WTC11 (cell line): Measurements from ENCODE around the gene ARMC8. TPM values are rescaled to one million over a fixed set of nuclear protein-coding genes. Genes with fewer than 3 reads are reported as not detected.

Experiments
- ATAC-seq: fragments of 200-7000 bp; cut with Tn5 transposase; 2 replicates; pipeline ENCODE4 v1.10.0; 2021; ENCODE audit warnings: mild to moderate bottlenecking, moderate library complexity
- CTCF ChIA-PET: fragments of 300-600 bp; sonication (Branson Sonifier 250); formaldehyde crosslinking; loops from one replicate; lab custom pipeline; 2021; ENCODE audit warnings: antibody characterized with exemption; lab: Charles Lee
- POLR2A ChIA-PET: fragments of 350-600 bp; sonication (Branson Sonifier 250); formaldehyde crosslinking; loops from one replicate; lab custom pipeline; 2021; ENCODE audit warnings: antibody characterized with exemption; lab: Charles Lee
- DNase-seq: peaks from one replicate; pipeline ENCODE4 v3.0.0; 2021; ENCODE audit warnings: low spot score
- H3K27ac Mint-ChIP-seq: 2 replicates; pipeline ENCODE4 v1.8.0; 2021; ENCODE audit warnings: mixed read lengths
- H3K27me3 Mint-ChIP-seq: 2 replicates; pipeline ENCODE4 v1.8.0; 2021; ENCODE audit warnings: low read depth, mild to moderate bottlenecking, moderate library complexity, mixed read lengths
- H3K36me3 Mint-ChIP-seq: 2 replicates; pipeline ENCODE4 v1.8.0; 2021; ENCODE audit warnings: mixed read lengths
- H3K4me1 Mint-ChIP-seq: 2 replicates; pipeline ENCODE4 v1.8.0; 2022; ENCODE audit warnings: mixed read lengths
- H3K4me3 Mint-ChIP-seq: 2 replicates; pipeline ENCODE4 v1.8.0; 2021; ENCODE audit warnings: mild to moderate bottlenecking, moderate library complexity, mixed read lengths
- H3K9me3 Mint-ChIP-seq: 2 replicates; pipeline ENCODE4 v1.8.0; 2021; ENCODE audit warnings: mixed read lengths
- CREM ChIP-seq: sonication (generic); formaldehyde crosslinking; IDR thresholded peaks from 2 replicates; pipeline ENCODE4 v1.8.1; 2022; ENCODE audit warnings: mild to moderate bottlenecking, missing genetic modification reagents, moderate library complexity
- ESRRA ChIP-seq: sonication (generic); formaldehyde crosslinking; IDR thresholded peaks from 2 replicates; pipeline ENCODE4 v1.8.1; 2022; ENCODE audit warnings: mild to moderate bottlenecking, missing genetic modification reagents, borderline replicate concordance
- FOXJ3 ChIP-seq: sonication (generic); formaldehyde crosslinking; IDR thresholded peaks from 2 replicates; pipeline ENCODE4 v1.9.0; 2021; ENCODE audit warnings: missing genetic modification reagents, mild to moderate bottlenecking, borderline replicate concordance
- FOXP1 ChIP-seq: sonication (generic); formaldehyde crosslinking; IDR thresholded peaks from 2 replicates; pipeline ENCODE4 v1.8.0; 2022; ENCODE audit warnings: missing genetic modification reagents, mild to moderate bottlenecking, moderate library complexity, borderline replicate concordance
- GABPB1 ChIP-seq: sonication (generic); formaldehyde crosslinking; IDR thresholded peaks from 2 replicates; pipeline ENCODE4 v1.8.1; 2023; ENCODE audit warnings: mild to moderate bottlenecking, missing genetic modification reagents
- GTF2I ChIP-seq: fragments of 250-450 bp; sonication (Bioruptor Pico); conservative IDR thresholded peaks from 2 replicates; pipeline ENCODE4 v1.4.0; 2021; ENCODE audit warnings: mild to moderate bottlenecking
- HMGXB4 ChIP-seq: sonication (generic); formaldehyde crosslinking; IDR thresholded peaks from 2 replicates; pipeline ENCODE4 v1.8.1; 2023; ENCODE audit warnings: mild to moderate bottlenecking, moderate library complexity, missing genetic modification reagents
- JUN ChIP-seq: sonication (generic); formaldehyde crosslinking; IDR thresholded peaks from 2 replicates; pipeline ENCODE4 v1.8.0; 2023; ENCODE audit warnings: mild to moderate bottlenecking, missing genetic modification reagents
- MYBL2 ChIP-seq: sonication (generic); formaldehyde crosslinking; IDR thresholded peaks from 2 replicates; pipeline ENCODE4 v1.8.1; 2023; ENCODE audit warnings: mild to moderate bottlenecking, moderate library complexity, missing genetic modification reagents
- RELA ChIP-seq: sonication (generic); formaldehyde crosslinking; IDR thresholded peaks from 2 replicates; pipeline ENCODE4 v1.8.1; 2022; ENCODE audit warnings: missing genetic modification reagents, mild to moderate bottlenecking, borderline replicate concordance
- SOX15 ChIP-seq: fragments of 250-450 bp; sonication (Bioruptor Pico); IDR thresholded peaks from 2 replicates; pipeline ENCODE4 v1.9.0; 2021; ENCODE audit warnings: mild to moderate bottlenecking
- ZBTB43 ChIP-seq: sonication (generic); formaldehyde crosslinking; IDR thresholded peaks from 2 replicates; pipeline ENCODE4 v1.8.1; 2023; ENCODE audit warnings: mild to moderate bottlenecking, missing genetic modification reagents
- ZNF121 ChIP-seq: sonication (generic); formaldehyde crosslinking; IDR thresholded peaks from 2 replicates; pipeline ENCODE4 v1.8.0; 2023; ENCODE audit warnings: missing genetic modification reagents
- ZNF416 ChIP-seq: fragments of 250-450 bp; sonication (Bioruptor Pico); IDR thresholded peaks from 2 replicates; pipeline ENCODE4 v1.9.0; 2021; ENCODE audit warnings: mild to moderate bottlenecking, inconsistent platforms
- total RNA-seq: library from RNA; stranded (reverse); gene quantifications from 3 replicates; pipeline ENCODE4 v1.2.3, GENCODE V29; 2021
- TF ChIP-seq, protein P1 (sequence below): fragments of 250-450 bp; sonication (Bioruptor Pico); IDR thresholded peaks from 2 replicates; pipeline ENCODE4 v1.9.0; 2021; ENCODE audit warnings: mild to moderate bottlenecking
- TF ChIP-seq, protein P2 (sequence below): fragments of 250-450 bp; sonication (Bioruptor Pico); IDR thresholded peaks from 2 replicates; pipeline ENCODE4 v1.9.0; 2021; ENCODE audit warnings: mild to moderate bottlenecking
- TF ChIP-seq, protein P3 (sequence below): sonication (generic); formaldehyde crosslinking; IDR thresholded peaks from 2 replicates; pipeline ENCODE4 v1.8.0; 2022; ENCODE audit warnings: mild to moderate bottlenecking, missing genetic modification reagents
- TF ChIP-seq, protein P4 (sequence below): sonication (generic); formaldehyde crosslinking; IDR thresholded peaks from 2 replicates; pipeline ENCODE4 v1.8.1; 2022; ENCODE audit warnings: low read depth, mild to moderate bottlenecking, moderate library complexity, missing genetic modification reagents, borderline replicate concordance

Gene ARMC8
- total RNA-seq, 1 experiment from 2014 or later = 44.9 TPM

DNA sequence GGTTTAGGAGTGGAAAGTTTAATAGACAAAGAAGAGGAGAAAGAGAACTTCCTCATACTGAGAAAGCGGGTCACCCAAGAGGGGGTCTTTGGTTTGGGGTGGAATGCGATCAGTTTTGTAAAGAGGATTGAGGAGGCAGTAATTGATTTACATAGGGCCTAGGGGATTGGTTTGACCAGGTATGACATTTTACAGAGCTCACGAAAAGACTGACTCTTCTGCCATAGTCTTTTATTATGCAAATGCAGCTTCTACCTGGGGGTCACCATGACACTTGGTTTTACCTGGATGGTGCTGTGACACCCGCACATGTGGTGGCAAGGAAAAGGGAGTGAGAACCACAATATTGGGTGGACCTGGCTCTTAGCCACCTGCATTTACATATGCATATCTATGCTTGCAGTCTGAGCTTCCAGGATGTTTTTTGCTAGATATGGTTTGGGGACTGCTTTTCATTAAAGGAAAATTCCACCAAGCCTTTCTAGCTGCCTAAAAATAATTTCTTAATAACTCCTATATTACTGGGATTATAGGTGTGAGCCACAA, 149.4 kb downstream of the ARMC8 start:
- peaks cover 39% of the 10 kb centered on the region for H3K4me1 Mint-ChIP-seq
- TF ChIP-seq FOXP1 (CRISPR knock-in tag) = no peak
- TF ChIP-seq ZNF416 (CRISPR knock-in tag) = no peak
- TF ChIP-seq, protein P1, sequence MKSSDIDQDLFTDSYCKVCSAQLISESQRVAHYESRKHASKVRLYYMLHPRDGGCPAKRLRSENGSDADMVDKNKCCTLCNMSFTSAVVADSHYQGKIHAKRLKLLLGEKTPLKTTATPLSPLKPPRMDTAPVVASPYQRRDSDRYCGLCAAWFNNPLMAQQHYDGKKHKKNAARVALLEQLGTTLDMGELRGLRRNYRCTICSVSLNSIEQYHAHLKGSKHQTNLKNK = no peak
- TF ChIP-seq RELA = no peak
- no peak for TF ChIP-seq SOX15
- no peak for TF ChIP-seq FOXJ3
- no peak for TF ChIP-seq GABPB1 (CRISPR knock-in tag)
- TF ChIP-seq MYBL2 (CRISPR knock-in tag) = no peak
- TF ChIP-seq CREM (CRISPR knock-in tag) = no peak
- no peak for TF ChIP-seq GTF2I (CRISPR knock-in tag)
- TF ChIP-seq, protein P2, sequence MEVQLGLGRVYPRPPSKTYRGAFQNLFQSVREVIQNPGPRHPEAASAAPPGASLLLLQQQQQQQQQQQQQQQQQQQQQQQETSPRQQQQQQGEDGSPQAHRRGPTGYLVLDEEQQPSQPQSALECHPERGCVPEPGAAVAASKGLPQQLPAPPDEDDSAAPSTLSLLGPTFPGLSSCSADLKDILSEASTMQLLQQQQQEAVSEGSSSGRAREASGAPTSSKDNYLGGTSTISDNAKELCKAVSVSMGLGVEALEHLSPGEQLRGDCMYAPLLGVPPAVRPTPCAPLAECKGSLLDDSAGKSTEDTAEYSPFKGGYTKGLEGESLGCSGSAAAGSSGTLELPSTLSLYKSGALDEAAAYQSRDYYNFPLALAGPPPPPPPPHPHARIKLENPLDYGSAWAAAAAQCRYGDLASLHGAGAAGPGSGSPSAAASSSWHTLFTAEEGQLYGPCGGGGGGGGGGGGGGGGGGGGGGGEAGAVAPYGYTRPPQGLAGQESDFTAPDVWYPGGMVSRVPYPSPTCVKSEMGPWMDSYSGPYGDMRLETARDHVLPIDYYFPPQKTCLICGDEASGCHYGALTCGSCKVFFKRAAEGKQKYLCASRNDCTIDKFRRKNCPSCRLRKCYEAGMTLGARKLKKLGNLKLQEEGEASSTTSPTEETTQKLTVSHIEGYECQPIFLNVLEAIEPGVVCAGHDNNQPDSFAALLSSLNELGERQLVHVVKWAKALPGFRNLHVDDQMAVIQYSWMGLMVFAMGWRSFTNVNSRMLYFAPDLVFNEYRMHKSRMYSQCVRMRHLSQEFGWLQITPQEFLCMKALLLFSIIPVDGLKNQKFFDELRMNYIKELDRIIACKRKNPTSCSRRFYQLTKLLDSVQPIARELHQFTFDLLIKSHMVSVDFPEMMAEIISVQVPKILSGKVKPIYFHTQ = no peak
- H3K36me3 Mint-ChIP-seq = no peaks in the 10 kb centered on the region
- peak overlapping the region; percentile 7; the same call in 1 of the 2 replicates for H3K4me3 Mint-ChIP-seq
- no peaks in the 10 kb centered on the region for H3K9me3 Mint-ChIP-seq
- ChIA-PET POLR2A (interaction anchor here (0.7 to 1.2 kb wide), 2 partner anchors 11 to 125 kb away, joined by 3 read pairs; no protein-coding TSS in a partner anchor), CTCF (interaction anchor here (0.7 to 2.5 kb wide), 11 partner anchors 9 to 587 kb away, joined by 3 to 14 read pairs (median 4); partner anchors contain the start of gene ESYT3)
- DNase-seq = no peak
- H3K27me3 Mint-ChIP-seq = no peaks in the 10 kb centered on the region; the same call in 1 of the 2 replicates
- peak overlapping the region; percentile 43; the same call in 1 of the 2 replicates for H3K27ac Mint-ChIP-seq
- ATAC-seq = peak; percentile 35; the same call in 1 of the 2 replicates

- ChIA-PET CTCF (interaction anchor here (0.9 kb wide), 1 partner anchor 79 kb away, joined by 3 read pairs; no protein-coding TSS in a partner anchor), POLR2A (no interaction called here)
- DNase-seq (no peak), ATAC-seq (no peak)
- Mint-ChIP-seq H3K27ac (no peak overlapping the region), H3K9me3 (no peaks in the 10 kb centered on the region), H3K27me3 (no peaks in the 10 kb centered on the region; the same call in 1 of the 2 replicates), H3K4me1 (peaks cover 39% of the 10 kb centered on the region), H3K4me3 (no peak overlapping the region), H3K36me3 (no peaks in the 10 kb centered on the region)
- no peak for TF ChIP-seq HMGXB4
- TF ChIP-seq ZBTB43 (CRISPR knock-in tag) = no peak
- TF ChIP-seq ESRRA (CRISPR knock-in tag) = no peak
- TF ChIP-seq, protein P3, sequence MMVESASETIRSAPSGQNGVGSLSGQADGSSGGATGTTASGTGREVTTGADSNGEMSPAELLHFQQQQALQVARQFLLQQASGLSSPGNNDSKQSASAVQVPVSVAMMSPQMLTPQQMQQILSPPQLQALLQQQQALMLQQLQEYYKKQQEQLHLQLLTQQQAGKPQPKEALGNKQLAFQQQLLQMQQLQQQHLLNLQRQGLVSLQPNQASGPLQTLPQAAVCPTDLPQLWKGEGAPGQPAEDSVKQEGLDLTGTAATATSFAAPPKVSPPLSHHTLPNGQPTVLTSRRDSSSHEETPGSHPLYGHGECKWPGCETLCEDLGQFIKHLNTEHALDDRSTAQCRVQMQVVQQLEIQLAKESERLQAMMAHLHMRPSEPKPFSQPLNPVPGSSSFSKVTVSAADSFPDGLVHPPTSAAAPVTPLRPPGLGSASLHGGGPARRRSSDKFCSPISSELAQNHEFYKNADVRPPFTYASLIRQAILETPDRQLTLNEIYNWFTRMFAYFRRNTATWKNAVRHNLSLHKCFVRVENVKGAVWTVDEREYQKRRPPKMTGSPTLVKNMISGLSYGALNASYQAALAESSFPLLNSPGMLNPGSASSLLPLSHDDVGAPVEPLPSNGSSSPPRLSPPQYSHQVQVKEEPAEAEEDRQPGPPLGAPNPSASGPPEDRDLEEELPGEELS (CRISPR knock-in tag) = no peak
- TF ChIP-seq, protein P4, sequence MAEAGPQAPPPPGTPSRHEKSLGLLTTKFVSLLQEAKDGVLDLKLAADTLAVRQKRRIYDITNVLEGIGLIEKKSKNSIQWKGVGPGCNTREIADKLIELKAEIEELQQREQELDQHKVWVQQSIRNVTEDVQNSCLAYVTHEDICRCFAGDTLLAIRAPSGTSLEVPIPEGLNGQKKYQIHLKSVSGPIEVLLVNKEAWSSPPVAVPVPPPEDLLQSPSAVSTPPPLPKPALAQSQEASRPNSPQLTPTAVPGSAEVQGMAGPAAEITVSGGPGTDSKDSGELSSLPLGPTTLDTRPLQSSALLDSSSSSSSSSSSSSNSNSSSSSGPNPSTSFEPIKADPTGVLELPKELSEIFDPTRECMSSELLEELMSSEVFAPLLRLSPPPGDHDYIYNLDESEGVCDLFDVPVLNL (CRISPR knock-in tag) = no peak
- no peak for TF ChIP-seq ZNF121
- no peak for TF ChIP-seq JUN (CRISPR knock-in tag)
Measured at GRCh38 chr3:138338244-138338643, 151.1 kb downstream of the ARMC8 start.
